MCF 10A (cell line): Measurements from ENCODE around the gene PCDHGA11. TPM values are rescaled to one million over a fixed set of nuclear protein-coding genes. Genes with fewer than 3 reads are reported as not detected.

Source experiments
- BruUV-seq: library from RNA; stranded (reverse); fragments of 400-500 nt; replicated peaks from 2 replicates; lab custom pipeline; 2021; lab: Mats Ljungman, UMichigan
- CTCF ChIA-PET: fragments of 300-600 bp; sonication (Branson Sonifier 250); formaldehyde crosslinking; extraction: SDS; loops from one replicate; lab custom pipeline; 2021; ENCODE audit warnings: antibody characterized with exemption, inconsistent platforms; lab: Yijun Ruan, JAX
- POLR2A ChIA-PET: fragments of 300-600, 350-650 bp; sonication (Branson Sonifier 250); formaldehyde crosslinking; extraction: SDS; loops from one replicate; lab custom pipeline; 2020; ENCODE audit warnings: antibody characterized with exemption, inconsistent platforms; lab: Yijun Ruan, JAX
- DNase-seq: peaks from one replicate; pipeline ENCODE4 v3.0.0-alpha.2; 2018; ENCODE audit not compliant: unreplicated experiment
- H3K27ac Mint-ChIP-seq: one replicate; pipeline ENCODE4 v1.8.0; 2022; ENCODE audit warnings: mild to moderate bottlenecking, low read depth, mixed read lengths; ENCODE audit not compliant: unreplicated experiment
- H3K27me3 Mint-ChIP-seq: one replicate; pipeline ENCODE4 v1.8.0; 2022; ENCODE audit warnings: mixed read lengths; ENCODE audit not compliant: insufficient read depth, unreplicated experiment
- H3K36me3 Mint-ChIP-seq: one replicate; pipeline ENCODE4 v1.8.0; 2022; ENCODE audit warnings: mild to moderate bottlenecking, moderate library complexity, mixed read lengths; ENCODE audit not compliant: insufficient read depth, unreplicated experiment
- H3K4me1 Mint-ChIP-seq: one replicate; pipeline ENCODE4 v1.8.0; 2022; ENCODE audit warnings: mixed read lengths; ENCODE audit not compliant: insufficient read depth, unreplicated experiment
- H3K4me3 Mint-ChIP-seq: one replicate; pipeline ENCODE4 v1.8.0; 2022; ENCODE audit warnings: mild to moderate bottlenecking, moderate library complexity, mixed read lengths; ENCODE audit not compliant: unreplicated experiment
- H3K9me3 Mint-ChIP-seq: one replicate; pipeline ENCODE4 v1.8.0; 2022; ENCODE audit warnings: mixed read lengths; ENCODE audit not compliant: unreplicated experiment
- intact Hi-C: fragments of 100-400 bp; cut with micrococcal nuclease; formaldehyde crosslinking; loops from 2 replicates; pipeline ENCODE4 v1.14.1; 2022
- total RNA-seq: library from RNA; stranded (reverse); gene quantifications from 2 replicates; pipeline ENCODE4 v1.2.3, GENCODE V29; 2022
- TF ChIP-seq, protein P1 (sequence below): fragments of 200-600 bp; IDR thresholded peaks from one replicate; pipeline ENCODE4 v1.8.0; 2022; ENCODE audit warnings: antibody characterized with exemption, mild to moderate bottlenecking; ENCODE audit not compliant: unreplicated experiment

The PCDHGA11 gene
- total RNA-seq, 1 experiment from 2014 or later: 0.30 TPM

DNA sequence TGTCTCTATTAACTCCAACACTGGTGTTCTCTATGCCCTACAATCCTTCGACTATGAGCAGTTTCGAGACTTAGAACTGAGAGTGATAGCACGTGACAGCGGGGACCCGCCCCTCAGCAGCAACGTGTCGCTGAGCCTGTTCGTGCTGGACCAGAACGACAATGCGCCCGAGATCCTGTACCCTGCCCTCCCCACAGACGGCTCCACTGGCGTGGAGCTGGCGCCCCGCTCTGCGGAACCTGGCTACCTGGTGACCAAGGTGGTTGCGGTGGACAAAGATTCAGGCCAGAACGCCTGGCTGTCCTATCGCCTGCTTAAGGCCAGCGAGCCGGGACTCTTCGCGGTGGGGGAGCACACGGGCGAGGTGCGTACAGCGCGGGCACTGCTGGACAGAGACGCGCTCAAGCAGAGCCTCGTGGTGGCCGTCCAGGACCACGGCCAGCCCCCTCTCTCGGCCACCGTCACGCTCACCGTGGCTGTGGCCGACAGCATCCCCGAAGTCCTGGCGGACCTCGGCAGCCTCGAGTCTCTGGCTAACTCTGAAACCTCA, 2.0 kb downstream of the PCDHGA11 start:
- TF ChIP-seq, protein P1, sequence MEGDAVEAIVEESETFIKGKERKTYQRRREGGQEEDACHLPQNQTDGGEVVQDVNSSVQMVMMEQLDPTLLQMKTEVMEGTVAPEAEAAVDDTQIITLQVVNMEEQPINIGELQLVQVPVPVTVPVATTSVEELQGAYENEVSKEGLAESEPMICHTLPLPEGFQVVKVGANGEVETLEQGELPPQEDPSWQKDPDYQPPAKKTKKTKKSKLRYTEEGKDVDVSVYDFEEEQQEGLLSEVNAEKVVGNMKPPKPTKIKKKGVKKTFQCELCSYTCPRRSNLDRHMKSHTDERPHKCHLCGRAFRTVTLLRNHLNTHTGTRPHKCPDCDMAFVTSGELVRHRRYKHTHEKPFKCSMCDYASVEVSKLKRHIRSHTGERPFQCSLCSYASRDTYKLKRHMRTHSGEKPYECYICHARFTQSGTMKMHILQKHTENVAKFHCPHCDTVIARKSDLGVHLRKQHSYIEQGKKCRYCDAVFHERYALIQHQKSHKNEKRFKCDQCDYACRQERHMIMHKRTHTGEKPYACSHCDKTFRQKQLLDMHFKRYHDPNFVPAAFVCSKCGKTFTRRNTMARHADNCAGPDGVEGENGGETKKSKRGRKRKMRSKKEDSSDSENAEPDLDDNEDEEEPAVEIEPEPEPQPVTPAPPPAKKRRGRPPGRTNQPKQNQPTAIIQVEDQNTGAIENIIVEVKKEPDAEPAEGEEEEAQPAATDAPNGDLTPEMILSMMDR: no peak
- Mint-ChIP-seq H3K27me3 (no peaks in the 10 kb centered on the region), H3K4me3 (no peak overlapping the region), H3K36me3 (no peaks in the 10 kb centered on the region), H3K27ac (no peak overlapping the region), H3K9me3 (peaks cover 41% of the 10 kb centered on the region), H3K4me1 (no peaks in the 10 kb centered on the region)
- DNase-seq: no peak
- CTCF ChIA-PET: interaction anchor here (1.2 kb wide), 1 partner anchor 10 kb away, joined by 4 read pairs; the partner anchor contains the start of gene PCDHGA10
- intact Hi-C loops: no loop called here
- BruUV-seq: no TSS peak
- POLR2A ChIA-PET: interaction anchor here (0.6 kb wide), 1 partner anchor 94 kb away, joined by 3 read pairs; no protein-coding TSS in a partner anchor

GRCh38 chr5:141427783-141428426, 7.1 kb downstream of the PCDHGA11 start:
- ChIA-PET POLR2A (interaction anchor here (1.2 kb wide), 1 partner anchor 10 kb away, joined by 4 read pairs; no protein-coding TSS in a partner anchor), CTCF (no interaction called here)
- intact Hi-C loops: no loop called here
- TF ChIP-seq, protein P1: no peak
- no peak for DNase-seq
- H3K27me3 Mint-ChIP-seq: no peaks in the 10 kb centered on the region
- H3K9me3 Mint-ChIP-seq: peaks cover 45% of the 10 kb centered on the region
- no peak overlapping the region for H3K4me3 Mint-ChIP-seq
- H3K4me1 Mint-ChIP-seq: no peaks in the 10 kb centered on the region
- H3K36me3 Mint-ChIP-seq: no peaks in the 10 kb centered on the region
- BruUV-seq: no TSS peak
- no peak overlapping the region for H3K27ac Mint-ChIP-seq

GRCh38 chr5:141430332-141431113, 9.7 kb downstream of the PCDHGA11 start, which contains the start of gene PCDHGA12:
TSS of gene PCDHGA12 (plus strand) at chr5:141430507. CDS start at chr5:141430760, 253 bp downstream.
- peak; percentile 89 for DNase-seq

More at GRCh38 chr5:141430332-141431113, 9.7 kb downstream of the PCDHGA11 start, which contains the start of gene PCDHGA12:
- BruUV-seq: no TSS peak
- Mint-ChIP-seq H3K36me3 (no peaks in the 10 kb centered on the region), H3K4me3 (peak within 1 kb of the TSS; percentile 19), H3K27me3 (no peaks in the 10 kb centered on the region), H3K9me3 (peaks cover 58% of the 10 kb centered on the region), H3K27ac (no peak within 1 kb of the TSS), H3K4me1 (no peaks in the 10 kb centered on the region)
- POLR2A ChIA-PET: interaction anchor here (0.7 to 1.0 kb wide), 3 partner anchors 9 to 46 kb away, joined by 3 read pairs; no protein-coding TSS in a partner anchor
- CTCF ChIA-PET: interaction anchor here (0.5 to 1.4 kb wide), 9 partner anchors 8 to 244 kb away, joined by 3 to 9 read pairs (median 3); partner anchors contain the start of genes PCDHGA11, PCDHGB7 and PCDHGC3
- TF ChIP-seq, protein P1: peak; percentile 30
- intact Hi-C loops: loop anchor here (1.0 kb wide), 1 partner anchor 94 kb away; no protein-coding TSS in a partner anchor
